GM21528 (cell line): ENCODE measurements around the gene P4HA2.
"Not testable (repeated sequence)": the region's sequence is repeated elsewhere in the genome, so short reads cannot be mapped to it uniquely, and the experiment has no call there.

ENCODE experiments used
- ATAC-seq: cut with Tn5 transposase; IDR thresholded peaks from one replicate; pipeline ENCODE4 v1.9.1; 2021; ENCODE audit warnings: mild to moderate bottlenecking, moderate library complexity; ENCODE audit not compliant: unreplicated experiment, low FRiP score

P4HA2 gene

DNA sequence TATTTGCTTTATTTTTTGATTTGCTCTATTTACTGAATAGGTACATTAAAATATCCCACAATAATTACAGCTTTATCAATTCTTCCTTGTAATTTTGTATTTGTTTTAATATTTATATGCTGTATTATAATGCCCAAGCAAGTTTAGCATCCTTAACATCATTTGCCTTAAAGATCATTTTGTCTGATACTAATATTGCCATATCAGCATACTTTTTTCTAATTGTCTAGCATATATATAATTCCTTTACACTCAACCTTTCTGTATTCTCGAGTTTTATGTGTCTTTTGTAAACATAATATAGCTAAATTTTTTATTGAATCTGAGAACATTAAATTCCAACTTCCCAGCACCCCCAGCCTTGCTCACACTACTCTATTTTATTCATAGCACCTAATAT, 64.7 kb downstream of the P4HA2 start:
- ATAC-seq = no peak

DNA sequence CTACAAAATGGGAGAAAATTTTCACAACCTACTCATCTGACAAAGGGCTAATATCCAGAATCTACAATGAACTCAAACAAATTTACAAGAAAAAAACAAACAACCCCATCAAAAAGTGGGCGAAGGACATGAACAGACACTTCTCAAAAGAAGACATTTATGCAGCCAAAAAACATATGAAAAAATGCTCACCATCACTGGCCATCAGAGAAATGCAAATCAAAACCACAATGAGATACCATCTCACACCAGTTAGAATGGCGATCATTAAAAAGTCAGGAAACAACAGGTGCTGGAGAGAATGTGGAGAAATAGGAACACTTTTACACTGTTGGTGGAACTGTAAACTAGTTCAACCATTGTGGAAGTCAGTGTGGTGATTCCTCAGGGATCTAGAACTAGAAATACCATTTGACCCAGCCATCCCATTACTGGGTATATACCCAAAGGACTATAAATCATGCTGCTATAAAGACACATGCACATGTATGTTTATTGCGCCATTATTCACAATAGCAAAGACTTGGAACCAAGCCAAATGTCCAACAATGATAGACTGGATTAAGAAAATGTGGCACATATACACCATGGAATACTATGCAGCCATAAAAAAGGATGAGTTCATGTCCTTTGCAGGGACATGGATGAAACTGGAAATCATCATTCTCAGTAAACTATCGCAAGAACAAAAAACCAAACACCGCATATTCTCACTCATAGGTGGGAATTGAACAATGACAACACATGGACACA, 65.9 kb downstream of the P4HA2 start:
- ATAC-seq = not testable (repeated sequence)

DNA sequence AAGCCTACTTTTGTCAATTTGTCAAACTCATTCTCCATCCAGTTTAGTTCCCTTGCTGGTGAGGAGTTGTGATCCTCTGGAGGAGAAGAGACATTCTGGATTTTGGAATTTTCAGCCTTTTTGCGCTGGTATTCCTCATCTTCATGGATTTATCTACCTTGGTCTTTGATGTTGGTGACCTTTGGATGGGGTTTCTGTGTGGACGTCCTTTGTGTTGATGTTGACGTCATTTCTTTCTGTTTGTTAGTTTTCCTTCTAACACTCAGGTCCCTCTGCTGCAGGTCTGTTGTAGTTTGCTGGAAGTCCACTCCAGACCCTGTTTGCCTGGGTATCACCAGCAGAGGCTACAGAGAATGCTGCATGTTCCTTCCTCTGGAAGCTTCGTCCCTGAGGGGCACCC, 71.2 kb downstream of the P4HA2 start:
- ATAC-seq = no peak

DNA sequence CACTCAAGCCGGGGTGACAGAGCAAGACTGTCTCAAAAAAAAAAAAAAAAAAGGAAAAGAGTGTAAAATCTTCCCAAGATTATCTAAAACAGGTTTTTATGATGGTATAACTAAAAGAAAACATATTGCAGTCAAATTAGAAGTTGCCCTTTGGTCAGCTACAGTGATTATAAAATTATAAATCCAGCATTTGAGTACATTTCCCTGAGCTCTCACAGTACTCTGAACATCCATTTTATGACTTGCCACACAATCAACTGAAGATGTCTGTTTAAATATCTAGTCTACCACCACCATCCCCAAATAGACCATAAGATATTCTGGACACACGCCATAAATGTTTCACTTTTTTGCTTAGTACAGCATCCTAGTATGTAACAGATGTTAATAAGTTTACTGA, 77.1 kb downstream of the P4HA2 start:
- ATAC-seq = no peak

DNA sequence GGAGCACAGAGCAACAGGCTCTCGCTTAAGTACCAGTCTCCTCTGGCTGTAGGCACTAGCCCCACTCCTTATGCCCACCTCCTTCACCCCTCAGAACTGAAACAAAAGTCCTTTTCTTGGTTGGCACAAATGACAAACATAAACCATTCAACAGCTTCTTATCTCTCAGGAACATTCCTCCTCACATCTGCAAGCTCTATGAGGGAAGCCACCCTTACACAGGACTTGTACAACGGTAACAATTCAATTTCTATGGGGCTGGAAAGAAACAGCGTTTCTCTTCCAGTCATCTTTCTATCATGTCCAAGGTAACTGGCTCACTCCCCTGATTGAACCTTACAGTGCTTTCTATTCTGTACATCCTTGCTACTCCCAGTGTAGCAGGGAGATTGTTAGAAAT, 80.0 kb downstream of the P4HA2 start:
- no peak for ATAC-seq

DNA sequence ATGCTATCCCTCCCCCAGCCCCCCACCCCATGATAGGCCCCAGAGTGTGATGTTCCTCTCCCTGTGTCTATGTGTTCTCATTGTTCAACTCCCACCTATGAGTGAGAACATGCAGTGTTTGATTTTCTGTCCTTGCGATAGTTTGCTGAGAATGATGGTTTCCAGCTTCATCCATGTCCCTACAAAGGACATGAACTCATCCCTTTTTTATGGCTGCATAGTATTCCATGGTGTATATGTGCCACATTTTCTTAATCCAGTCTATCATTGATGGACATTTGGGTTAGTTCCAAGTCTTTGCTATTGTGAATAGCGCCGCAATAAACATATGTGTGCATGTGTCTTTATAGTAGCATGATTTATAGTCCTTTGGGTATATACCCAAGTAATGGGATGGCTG, 82.3 kb downstream of the P4HA2 start:
- not testable (repeated sequence) for ATAC-seq

DNA sequence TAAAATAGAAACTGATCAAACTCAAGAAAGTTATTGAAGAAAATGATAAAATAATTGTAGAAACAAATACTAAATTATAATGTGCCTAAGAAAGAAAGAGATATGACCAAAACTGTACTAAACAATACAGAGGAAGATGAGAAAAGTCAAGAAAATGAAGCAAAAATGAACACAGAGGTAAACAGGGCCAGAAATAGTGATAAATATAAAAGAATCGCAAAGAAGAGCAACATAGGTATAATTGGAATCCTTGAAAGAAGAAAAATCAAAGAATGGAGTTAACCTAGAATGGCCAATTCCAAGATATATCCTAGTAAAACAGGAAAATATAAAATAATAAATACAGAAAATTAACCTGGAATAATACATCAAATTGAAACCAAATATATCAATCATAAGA, 84.5 kb downstream of the P4HA2 start:
- no peak for ATAC-seq

DNA sequence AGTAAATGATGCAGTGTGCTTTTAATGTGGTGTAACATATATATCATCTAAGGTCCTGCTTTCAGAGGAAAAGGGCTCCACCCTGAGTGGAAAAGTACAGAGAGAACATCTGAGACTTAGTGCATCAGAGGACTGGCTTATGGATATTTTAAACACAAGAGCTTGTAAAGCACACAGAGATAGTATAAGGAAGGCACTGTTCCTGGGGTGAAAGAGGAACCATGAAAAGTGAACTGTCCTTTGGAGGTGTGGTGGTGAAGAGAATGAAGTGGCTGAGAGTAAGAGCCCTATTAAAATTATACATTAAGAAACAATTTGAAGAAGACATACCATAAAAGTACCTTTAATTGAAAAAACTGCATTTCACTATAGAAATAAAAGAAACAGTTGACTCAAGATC, 85.2 kb downstream of the P4HA2 start:
- no peak for ATAC-seq
